GM23338 (cell line): ENCODE measurements around the gene ITGA7. TPM values are rescaled to one million over a fixed set of nuclear protein-coding genes. Genes with fewer than 3 reads are reported as not detected.

Experiments used
- ATAC-seq: fragments of 200-7000 bp; cut with Tn5 transposase; 3 replicates; pipeline ENCODE4 v1.9.1; 2020
- DNase-seq: peaks from one replicate; pipeline ENCODE4 v3.0.0-alpha.2; 2015; ENCODE audit warnings: low spot score
- H2AFZ ChIP-seq: fragments of 200-600 bp; sonication (generic); 2 replicates; pipeline ENCODE4 v1.8.0; 2016; ENCODE audit warnings: antibody characterized with exemption, mild to moderate bottlenecking, moderate library complexity
- H3F3A ChIP-seq: fragments of 200-600 bp; sonication (generic); replicated peaks from 2 replicates; pipeline ENCODE4 v1.8.0; 2017; ENCODE audit warnings: antibody characterized with exemption, mixed run types, low read depth
- H3K27ac ChIP-seq: fragments of 200-600 bp; sonication (generic); 2 replicates; pipeline ENCODE4 v1.6.1; 2016; ENCODE audit warnings: low read depth
- H3K27me3 ChIP-seq: fragments of 200-600 bp; sonication (generic); 2 replicates; pipeline ENCODE4 v1.8.0; 2016; ENCODE audit warnings: mild to moderate bottlenecking, mixed run types, moderate library complexity; ENCODE audit not compliant: insufficient read depth
- H3K36me3 ChIP-seq: fragments of 200-600 bp; sonication (generic); 2 replicates; pipeline ENCODE4 v1.8.0; 2016; ENCODE audit warnings: mild to moderate bottlenecking; ENCODE audit not compliant: insufficient read depth
- H3K4me1 ChIP-seq: fragments of 200-600 bp; sonication (generic); 2 replicates; pipeline ENCODE4 v1.8.0; 2016; ENCODE audit warnings: mild to moderate bottlenecking, moderate library complexity; ENCODE audit not compliant: insufficient read depth
- H3K4me2 ChIP-seq: fragments of 200-600 bp; sonication (generic); 2 replicates; pipeline ENCODE4 v1.7.1; 2017; ENCODE audit warnings: mixed run types
- H3K4me3 ChIP-seq: fragments of 200-600 bp; sonication (generic); 2 replicates; pipeline ENCODE4 v1.6.1; 2016; ENCODE audit warnings: mixed run types
- H3K79me2 ChIP-seq: fragments of 200-600 bp; sonication (generic); replicated peaks from 2 replicates; pipeline ENCODE4 v1.8.0; 2017; ENCODE audit warnings: mild to moderate bottlenecking; ENCODE audit not compliant: insufficient read depth
- H3K9me2 ChIP-seq: fragments of 200-600 bp; sonication (generic); 2 replicates; pipeline ENCODE4 v1.8.0; 2017; ENCODE audit not compliant: insufficient read depth
- H4K20me1 ChIP-seq: fragments of 200-600 bp; sonication (generic); replicated peaks from 2 replicates; pipeline ENCODE4 v1.8.0; 2017; ENCODE audit warnings: mild to moderate bottlenecking; ENCODE audit not compliant: insufficient read depth
- H3K27ac Mint-ChIP-seq: 2 replicates; pipeline ENCODE4 v1.8.0; 2020; ENCODE audit warnings: inconsistent platforms, mild to moderate bottlenecking, moderate library complexity, mixed read lengths
- H3K27me3 Mint-ChIP-seq: 3 replicates; pipeline ENCODE4 v1.8.0; 2022; ENCODE audit warnings: low read depth, mild to moderate bottlenecking, moderate library complexity, mixed read lengths, inconsistent platforms; ENCODE audit not compliant: insufficient read depth, poor library complexity
- H3K36me3 Mint-ChIP-seq: 3 replicates; pipeline ENCODE4 v1.8.0; 2021; ENCODE audit warnings: low read depth, mild to moderate bottlenecking, inconsistent platforms, moderate library complexity, mixed read lengths
- H3K4me1 Mint-ChIP-seq: 3 replicates; pipeline ENCODE4 v1.8.0; 2020; ENCODE audit warnings: mild to moderate bottlenecking, inconsistent platforms, mixed read lengths
- H3K4me3 Mint-ChIP-seq: 3 replicates; pipeline ENCODE4 v1.8.0; 2021; ENCODE audit warnings: moderate library complexity, mild to moderate bottlenecking, inconsistent platforms, mixed read lengths
- H3K9me3 Mint-ChIP-seq: 3 replicates; pipeline ENCODE4 v1.8.0; 2020; ENCODE audit warnings: moderate library complexity, mild to moderate bottlenecking, inconsistent platforms, mixed read lengths
- ETS1 ChIP-seq: IDR thresholded peaks from 2 replicates; pipeline ENCODE4 v1.6.1; 2016; ENCODE audit warnings: antibody characterized with exemption
- EZH2 ChIP-seq: fragments of 200-600 bp; sonication (generic); IDR thresholded peaks from one replicate; pipeline ENCODE4 v1.8.0; 2017; ENCODE audit warnings: antibody characterized with exemption, mild to moderate bottlenecking, low read depth; ENCODE audit not compliant: unreplicated experiment
- EZH2phosphoT487 ChIP-seq: fragments of 200-600 bp; sonication (generic); IDR thresholded peaks from one replicate; pipeline ENCODE4 v1.8.1; 2018; ENCODE audit warnings: antibody characterized with exemption; ENCODE audit not compliant: unreplicated experiment
- NANOG ChIP-seq: IDR thresholded peaks from 2 replicates; pipeline ENCODE4 v1.6.1; 2016; ENCODE audit warnings: antibody characterized with exemption, borderline replicate concordance
- POLR2AphosphoS5 ChIP-seq: IDR thresholded peaks from 2 replicates; pipeline ENCODE4 v1.6.1; 2016; ENCODE audit warnings: antibody characterized with exemption, low read depth
- ZNF462 ChIP-seq: fragments of 250-450 bp; sonication (Bioruptor Pico); IDR thresholded peaks from 2 replicates; pipeline ENCODE4 v1.5.0; 2020; ENCODE audit warnings: mild to moderate bottlenecking, moderate library complexity
- polyA plus RNA-seq: library from polyadenylated mRNA; unstranded; fragments of >200 nt; fragmentation: Nextera tagmentation; extraction: Ambion mirVana; gene quantifications from 2 replicates; pipeline ENCODE4 v1.2.1, GENCODE V29; 2016
- total RNA-seq: library from RNA; depleted of rRNA; stranded (reverse); fragments of >200 nt; shearing (Covaris generic); gene quantifications from 2 replicates; pipeline ENCODE4 v1.2.3, GENCODE V29; 2014

The ITGA7 gene
- total and polyA plus RNA-seq, 2 experiments from 2014 or later, result 20.0 to 49.1 TPM

GRCh38 chr12:55707219-55707671 lies 459 bp downstream of the ITGA7 start:
- ATAC-seq (peak; percentile 36), DNase-seq (peak; percentile 66)
- Histone ChIP-seq H3K27ac (no peak overlapping the region), H3F3A (peaks cover 7% of the 10 kb centered on the region; the same call in 1 of the 2 replicates), H3K36me3 (no peaks in the 10 kb centered on the region), H3K4me3 (peak overlapping the region; percentile 97), H3K4me2 (peak overlapping the region; percentile 98), H3K4me1 (peaks cover 26% of the 10 kb centered on the region), H2AFZ (peak overlapping the region; percentile 95), H4K20me1 (peaks cover 3% of the 10 kb centered on the region; the same call in 1 of the 2 replicates), H3K9me2 (no peaks in the 10 kb centered on the region), H3K27me3 (peaks cover 14% of the 10 kb centered on the region; the same call in 1 of the 2 replicates), H3K79me2 (peaks cover 28% of the 10 kb centered on the region)
- peak overlapping the region; percentile 88 for H3K4me3 Mint-ChIP-seq
- H3K4me1 Mint-ChIP-seq, result peaks cover 38% of the 10 kb centered on the region
- 0 out of 3 replicates have a peak, but pooled peaks cover 4% of the 10 kb centered on the region for H3K36me3 Mint-ChIP-seq
- peaks cover 20% of the 10 kb centered on the region for H3K27me3 Mint-ChIP-seq
- H3K9me3 Mint-ChIP-seq, result no peaks in the 10 kb centered on the region
- no peak for TF ChIP-seq EZH2phosphoT487
- TF ChIP-seq POLR2AphosphoS5, result no peak
- TF ChIP-seq ETS1, result no peak
- no peak for TF ChIP-seq NANOG
- TF ChIP-seq EZH2, result no peak
- no peak overlapping the region for H3K27ac Mint-ChIP-seq

- no peak; the same call in 2 of the 3 replicates for ATAC-seq
- Histone ChIP-seq H3K4me3 (peak overlapping the region; percentile 97), H3K9me2 (no peaks in the 10 kb centered on the region), H3K4me2 (peak overlapping the region; percentile 98), H3K4me1 (peaks cover 26% of the 10 kb centered on the region), H3K27me3 (peaks cover 9% of the 10 kb centered on the region; the same call in 1 of the 2 replicates), H3K27ac (no peak overlapping the region), H3K79me2 (peaks cover 28% of the 10 kb centered on the region), H3K36me3 (no peaks in the 10 kb centered on the region), H4K20me1 (peaks cover 3% of the 10 kb centered on the region; the same call in 1 of the 2 replicates), H3F3A (peaks cover 7% of the 10 kb centered on the region; the same call in 1 of the 2 replicates), H2AFZ (peak overlapping the region; percentile 95)
- Mint-ChIP-seq H3K9me3 (no peaks in the 10 kb centered on the region), H3K27me3 (peaks cover 20% of the 10 kb centered on the region), H3K36me3 (peaks cover 4% of the 10 kb centered on the region; the same call in 1 of the 3 replicates), H3K27ac (no peak overlapping the region), H3K4me3 (peak overlapping the region; percentile 88), H3K4me1 (peaks cover 38% of the 10 kb centered on the region)
- no peak for DNase-seq
- TF ChIP-seq ZNF462 (CRISPR knock-in tag) (no peak), ETS1 (no peak)
These were observed 1.0 kb downstream of the ITGA7 start for GRCh38 chr12:55706568-55707218.
